Right hindlimb (tissue), 1 donor: Measurements from ENCODE around the gene EHD2.
"Not testable (repeated sequence)": the region's sequence is repeated elsewhere in the genome, so short reads cannot be mapped to it uniquely, and the experiment has no call there.

Experiments
- DNase-seq: peaks from one replicate; pipeline ENCODE4 v3.0.0-alpha.2; 2018

EHD2 gene

DNA sequence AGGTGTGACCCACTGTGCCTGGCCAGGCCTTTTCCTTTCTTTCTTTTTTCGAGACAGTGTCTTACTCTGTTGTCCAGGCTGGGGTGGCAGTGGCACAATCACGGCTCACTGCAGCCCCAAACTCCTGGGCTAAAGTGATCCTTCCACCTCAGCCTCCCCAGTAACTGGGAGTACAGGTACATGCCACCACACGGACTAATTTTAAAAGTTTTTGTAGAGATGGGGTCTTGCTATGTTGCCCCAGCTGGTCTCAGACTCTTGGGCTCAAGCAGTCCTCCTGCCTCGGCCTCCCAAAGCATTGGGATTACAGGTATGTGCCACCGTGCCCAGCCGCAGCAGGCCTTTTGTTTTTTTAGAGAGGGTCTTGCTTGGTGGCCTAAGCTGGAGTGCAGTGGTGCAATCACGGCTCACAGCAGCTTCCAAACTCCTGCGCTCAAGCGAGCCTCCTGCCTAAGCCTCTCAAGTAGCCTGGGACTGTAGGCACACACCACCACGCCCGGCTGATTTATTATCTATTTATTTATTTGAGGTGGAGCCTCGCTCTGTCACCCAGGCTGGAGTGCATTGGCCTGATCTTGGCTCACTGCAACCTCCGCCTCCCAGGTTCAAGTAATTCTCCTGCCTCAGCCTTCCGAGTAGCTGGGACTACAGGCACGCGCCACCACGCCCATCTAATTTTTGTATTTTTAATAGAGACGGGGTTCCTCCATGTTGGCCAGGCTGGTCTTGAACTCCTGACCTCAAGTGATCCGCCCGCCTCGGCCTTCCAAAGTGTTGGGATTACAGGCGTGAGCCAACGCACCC, 64.2 kb downstream of the EHD2 start:
- DNase-seq, result not testable (repeated sequence)

- peak; percentile 85 for DNase-seq
These were observed 65.1 kb downstream of the EHD2 start, which contains the start of gene SELENOW for GRCh38 chr19:47778049-47778953. TSS of gene SELENOW (plus strand) at chr19:47778703. CDS start at chr19:47778786, 83 bp downstream.

DNA sequence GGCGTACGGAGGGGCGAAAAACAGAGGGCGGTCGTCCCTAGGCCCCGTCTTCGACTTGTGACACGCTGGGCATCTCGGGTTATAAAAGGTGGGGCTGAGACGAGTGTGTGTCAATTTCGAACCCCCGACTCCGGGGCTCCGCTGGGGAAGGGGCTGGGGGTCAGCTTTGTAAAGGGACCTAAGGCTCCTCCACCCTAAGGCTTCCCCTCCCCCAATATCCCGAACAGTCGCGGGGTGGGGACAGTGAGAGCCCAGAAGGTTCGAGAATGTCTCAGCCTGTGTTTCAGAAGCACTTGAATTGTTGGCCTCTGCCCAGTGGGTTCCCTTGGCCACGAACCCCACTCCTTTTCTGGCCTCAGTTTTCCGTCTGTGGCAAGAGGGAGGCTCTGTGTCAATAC, 65.7 kb downstream of the EHD2 start:
- peak; percentile 40 for DNase-seq

DNA sequence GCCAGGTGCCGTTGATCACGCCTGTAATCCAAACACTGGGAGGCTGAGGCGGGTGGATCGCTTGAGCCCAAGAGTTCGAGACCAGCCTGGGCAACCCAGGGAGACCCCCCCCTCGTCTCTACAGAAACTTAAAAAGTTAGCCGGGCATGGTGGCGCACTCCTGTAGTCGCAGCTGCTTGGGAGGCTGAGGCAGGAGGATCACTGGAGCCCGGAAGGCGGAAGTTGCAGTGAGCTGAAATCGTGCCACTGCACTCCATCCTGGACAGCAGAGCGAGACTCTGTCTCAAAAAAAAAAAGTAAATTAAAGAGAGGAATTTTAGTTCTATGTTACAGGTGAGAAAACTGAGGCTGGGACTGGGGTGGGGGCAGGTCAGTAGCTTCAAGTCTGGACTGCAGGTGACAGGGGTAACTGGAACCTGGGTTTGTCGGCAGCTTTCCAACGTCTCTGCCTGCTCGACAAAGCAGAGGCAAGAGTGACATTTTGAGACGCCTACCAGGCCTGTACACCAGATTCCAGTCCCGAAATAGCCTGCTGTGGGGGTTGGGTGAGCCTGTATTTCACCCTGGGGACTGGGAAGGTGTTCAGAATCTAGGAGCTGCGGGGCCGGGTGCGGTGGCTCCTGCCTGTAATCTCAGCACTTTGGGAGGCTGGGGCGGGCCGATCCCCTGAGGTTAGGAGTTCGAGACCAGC, 66.4 kb downstream of the EHD2 start:
- peak; percentile 50 for DNase-seq

GRCh38 chr19:47780215-47780551, 67.0 kb downstream of the EHD2 start:
- no peak for DNase-seq

DNA sequence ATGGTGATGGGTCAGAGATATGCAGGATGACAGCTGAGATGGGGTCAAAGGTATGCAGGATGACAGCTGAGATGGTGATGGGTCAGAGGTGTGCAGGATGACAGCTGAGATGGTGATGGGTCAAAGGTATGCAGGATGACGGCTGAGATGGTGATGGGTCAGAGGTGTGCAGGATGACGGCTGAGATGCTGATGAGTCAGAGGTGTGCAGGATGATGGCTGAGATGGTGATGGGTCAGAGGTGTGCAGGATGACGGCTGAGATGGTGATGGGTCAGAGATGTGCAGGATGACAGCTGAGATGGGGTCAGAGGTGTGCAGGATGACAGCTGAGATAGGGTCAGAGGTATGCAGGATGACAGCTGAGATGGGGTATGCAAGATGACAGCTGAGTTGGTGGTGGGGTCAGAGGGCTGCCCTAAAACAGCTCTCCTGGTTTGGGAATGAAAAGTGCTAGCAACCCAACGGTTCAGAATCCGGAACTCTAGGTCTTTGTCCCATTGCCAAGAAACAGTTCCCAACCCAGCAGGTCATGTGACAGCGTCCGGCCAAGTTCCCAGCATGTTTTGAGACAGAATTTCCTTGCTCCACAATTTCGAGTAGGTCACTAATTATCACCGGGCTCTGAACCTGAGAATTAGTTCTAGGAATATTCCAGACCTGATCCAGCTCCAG, 68.5 kb downstream of the EHD2 start:
- no peak for DNase-seq

DNA sequence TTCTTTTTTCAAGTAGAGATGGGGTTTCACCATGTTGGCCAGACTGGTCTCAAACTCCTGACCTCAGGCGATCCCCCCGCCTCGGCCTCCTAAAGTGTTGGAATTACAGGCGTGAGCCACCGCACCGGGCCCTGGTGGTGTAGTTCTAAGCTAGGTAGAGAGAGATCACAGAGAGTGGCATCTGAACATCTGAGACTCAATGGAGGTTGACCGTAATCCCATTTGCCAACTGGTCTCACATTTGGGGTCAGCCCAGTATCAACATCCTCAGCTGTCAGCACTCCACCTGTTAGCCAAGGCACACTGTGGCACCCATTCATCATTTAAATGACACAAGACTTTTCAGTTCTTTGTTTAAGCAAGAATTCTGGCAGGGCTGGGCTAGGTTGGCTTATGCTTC, 73.3 kb downstream of the EHD2 start:
- DNase-seq, result peak; percentile 50

DNA sequence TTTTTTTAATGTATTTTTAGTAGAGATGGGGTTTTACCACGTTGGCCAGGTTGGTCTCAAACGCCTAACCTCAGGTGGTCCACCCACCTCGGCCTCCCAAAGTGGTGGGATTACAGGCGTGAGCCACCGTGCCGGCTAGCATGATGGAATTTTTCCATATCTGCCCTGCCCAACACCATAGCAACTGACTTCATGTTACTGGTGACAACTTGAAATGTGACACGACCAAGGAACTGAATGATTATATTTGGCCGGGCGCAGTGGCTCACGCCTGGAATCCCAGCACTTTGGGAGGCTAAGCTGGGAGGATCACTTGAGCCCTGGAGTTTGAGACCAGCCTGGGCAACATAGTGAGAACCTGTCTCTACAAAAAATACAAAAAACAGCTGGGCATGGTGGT, 74.1 kb downstream of the EHD2 start:
- DNase-seq, result not testable (repeated sequence)

- not testable (repeated sequence) for DNase-seq
These were observed 76.6 kb downstream of the EHD2 start for GRCh38 chr19:47789811-47790210.

DNA sequence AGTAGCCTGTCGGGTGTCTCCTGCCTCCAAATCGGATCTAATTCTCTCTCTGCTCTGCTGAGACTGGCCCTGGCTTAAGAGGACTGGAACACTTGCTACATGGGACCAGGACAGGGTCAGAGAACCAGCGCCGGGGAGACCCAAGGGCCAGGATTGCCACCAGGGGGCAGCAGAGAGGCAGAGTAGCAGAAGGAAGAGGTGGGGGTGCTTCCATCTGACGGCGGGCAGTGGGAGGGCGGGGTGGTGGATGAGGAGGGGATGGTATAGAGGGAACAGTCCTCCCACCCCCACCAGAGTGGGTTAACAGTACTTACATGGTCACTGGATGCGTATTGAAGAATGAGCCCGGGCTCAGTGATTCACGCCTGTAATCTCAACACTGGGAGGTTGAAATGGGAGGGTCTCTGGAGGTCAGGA, 77.2 kb downstream of the EHD2 start:
- peak; percentile 75 for DNase-seq

DNA sequence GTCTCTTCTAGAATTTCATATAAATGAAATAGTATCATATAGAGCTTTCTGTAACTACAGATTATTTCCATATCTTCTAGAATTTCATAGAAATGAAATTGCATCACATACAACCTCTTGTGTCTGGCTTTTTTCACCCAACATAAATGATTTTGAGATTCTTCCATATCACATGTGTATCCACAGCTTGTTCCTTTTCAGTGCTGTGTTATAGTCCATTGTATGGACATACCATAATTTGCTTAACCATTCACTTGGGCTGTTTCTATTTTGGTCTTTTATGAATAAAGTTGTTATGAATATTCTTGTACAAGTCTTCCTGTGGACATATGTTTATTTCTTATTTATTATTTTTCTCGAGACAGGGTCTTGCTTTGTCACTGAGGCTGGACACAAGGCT, 79.4 kb downstream of the EHD2 start:
- DNase-seq, result no peak
